ENCODE measurements around the gene PTPRN2. TPM values are rescaled to one million over a fixed set of nuclear protein-coding genes. Genes with fewer than 3 reads are reported as not detected.

PTPRN2 gene
- total and polyA plus RNA-seq, 2 donors from 2014 or later = 4.8 to 6.2 TPM

DNA sequence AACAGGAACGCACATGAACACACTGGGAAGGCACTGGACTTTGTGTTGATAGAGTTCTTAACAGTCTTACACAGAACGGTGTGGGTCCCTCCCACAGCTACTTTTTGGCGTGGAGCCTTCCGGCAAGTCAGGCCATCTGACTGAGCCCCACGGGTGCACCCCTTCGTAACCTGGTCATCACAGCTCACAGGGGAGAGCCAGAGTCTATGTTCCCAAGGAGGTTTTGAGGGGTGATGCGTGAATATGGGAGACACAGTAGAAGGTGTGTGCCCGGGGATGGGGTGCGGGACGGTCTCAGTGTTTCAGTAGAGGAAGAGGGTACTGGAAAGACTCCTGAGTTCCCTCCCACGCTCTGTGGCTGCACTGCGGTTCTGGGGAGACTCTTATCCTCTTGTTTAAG lies 959.2 kb downstream of the PTPRN2 start:
- peaks cover 2% of the 10 kb centered on the region for H3K27me3 ChIP-seq (ENCODE audit: control insufficient read depth, insufficient read depth, low read length)
- no peaks in the 10 kb centered on the region for H3K36me3 ChIP-seq (ENCODE audit: control insufficient read depth in 2 of 3, insufficient read depth in 3 of 3, low read length in 3 of 3)
- no peaks in the 10 kb centered on the region for H3K9me3 ChIP-seq (ENCODE audit: control insufficient read depth in 2 of 3, insufficient read depth in 1 of 3, low read length in 3 of 3)
- DNase-seq = no peak
- no peaks in the 10 kb centered on the region for H3K4me1 ChIP-seq (ENCODE audit: control insufficient read depth in 2 of 3, insufficient read depth in 2 of 3, low read depth in 1 of 3, low read length in 3 of 3)
- no peak overlapping the region for H3K27ac ChIP-seq (ENCODE audit: low read depth in 2 of 2, low read length in 2 of 2)
- intact Hi-C loops (cut with DNase I) = no loop called here
- no peak overlapping the region for H3K4me3 ChIP-seq (ENCODE audit: low read length in 3 of 3)
- no peak overlapping the region for H3K9ac ChIP-seq (ENCODE audit: low read length in 3 of 3)
- no peak for FAIRE-seq
- TF ChIP-seq, protein P1, sequence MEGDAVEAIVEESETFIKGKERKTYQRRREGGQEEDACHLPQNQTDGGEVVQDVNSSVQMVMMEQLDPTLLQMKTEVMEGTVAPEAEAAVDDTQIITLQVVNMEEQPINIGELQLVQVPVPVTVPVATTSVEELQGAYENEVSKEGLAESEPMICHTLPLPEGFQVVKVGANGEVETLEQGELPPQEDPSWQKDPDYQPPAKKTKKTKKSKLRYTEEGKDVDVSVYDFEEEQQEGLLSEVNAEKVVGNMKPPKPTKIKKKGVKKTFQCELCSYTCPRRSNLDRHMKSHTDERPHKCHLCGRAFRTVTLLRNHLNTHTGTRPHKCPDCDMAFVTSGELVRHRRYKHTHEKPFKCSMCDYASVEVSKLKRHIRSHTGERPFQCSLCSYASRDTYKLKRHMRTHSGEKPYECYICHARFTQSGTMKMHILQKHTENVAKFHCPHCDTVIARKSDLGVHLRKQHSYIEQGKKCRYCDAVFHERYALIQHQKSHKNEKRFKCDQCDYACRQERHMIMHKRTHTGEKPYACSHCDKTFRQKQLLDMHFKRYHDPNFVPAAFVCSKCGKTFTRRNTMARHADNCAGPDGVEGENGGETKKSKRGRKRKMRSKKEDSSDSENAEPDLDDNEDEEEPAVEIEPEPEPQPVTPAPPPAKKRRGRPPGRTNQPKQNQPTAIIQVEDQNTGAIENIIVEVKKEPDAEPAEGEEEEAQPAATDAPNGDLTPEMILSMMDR (IDR thresholded peaks at IDR 0.05; ENCODE audit: borderline replicate concordance, extremely low read depth, insufficient read depth) = no peak

DNA sequence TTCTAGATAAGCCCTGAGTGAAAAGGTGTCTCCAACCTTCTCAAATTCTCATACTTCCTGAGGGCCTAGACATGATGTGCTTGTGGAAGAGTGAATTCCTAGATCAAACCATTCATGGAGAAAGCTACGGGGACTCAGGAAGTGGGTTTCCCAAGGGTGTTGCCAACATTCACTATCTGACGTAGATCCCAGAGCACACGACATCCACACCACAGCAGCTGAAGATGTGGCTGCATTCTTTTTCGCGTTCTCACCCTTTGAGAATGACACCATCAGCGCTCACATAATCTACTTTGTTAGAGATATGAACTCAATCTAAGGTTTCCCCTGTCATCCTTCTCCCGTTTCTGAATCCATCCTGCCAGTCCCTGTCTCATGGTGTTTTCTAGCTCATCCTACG lies 960.0 kb downstream of the PTPRN2 start:
- H3K36me3 ChIP-seq (ENCODE audit: control insufficient read depth in 2 of 3, insufficient read depth in 3 of 3, low read length in 3 of 3) = no peaks in the 10 kb centered on the region
- no peak overlapping the region for H3K4me3 ChIP-seq (ENCODE audit: low read length in 3 of 3)
- TF ChIP-seq, protein P1 (IDR thresholded peaks at IDR 0.05; ENCODE audit: borderline replicate concordance, extremely low read depth, insufficient read depth) = no peak
- H3K27ac ChIP-seq (ENCODE audit: low read depth in 2 of 2, low read length in 2 of 2) = no peak overlapping the region
- no peak for DNase-seq
- H3K9me3 ChIP-seq (ENCODE audit: control insufficient read depth in 2 of 3, insufficient read depth in 1 of 3, low read length in 3 of 3) = no peaks in the 10 kb centered on the region
- intact Hi-C loops (cut with DNase I) = no loop called here
- H3K27me3 ChIP-seq (ENCODE audit: control insufficient read depth, insufficient read depth, low read length) = peaks cover 2% of the 10 kb centered on the region
- FAIRE-seq = no peak
- no peak overlapping the region for H3K9ac ChIP-seq (ENCODE audit: low read length in 3 of 3)
- no peaks in the 10 kb centered on the region for H3K4me1 ChIP-seq (ENCODE audit: control insufficient read depth in 2 of 3, insufficient read depth in 2 of 3, low read depth in 1 of 3, low read length in 3 of 3)

DNA sequence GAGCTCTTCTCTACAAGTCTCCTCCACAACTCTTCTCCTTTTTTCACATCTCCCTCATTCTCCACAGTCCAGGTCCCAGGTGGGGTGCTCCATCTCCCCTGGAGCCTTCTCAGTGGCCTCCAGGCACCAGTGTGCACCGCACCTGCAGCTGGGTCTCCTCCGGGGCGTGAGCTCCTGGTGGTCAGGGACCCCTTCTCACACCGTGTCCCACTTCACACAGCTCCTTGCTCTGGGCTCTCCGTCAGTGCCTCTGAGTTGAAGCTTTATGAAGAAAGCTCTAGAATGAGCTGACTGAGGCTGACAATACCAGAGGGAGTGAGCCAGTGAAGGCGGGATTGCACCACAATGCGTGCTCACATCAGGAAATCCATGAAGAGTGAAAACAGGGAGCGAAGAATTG lies 960.6 kb downstream of the PTPRN2 start:
- no peak overlapping the region for H3K4me3 ChIP-seq (ENCODE audit: low read length in 3 of 3)
- intact Hi-C loops (cut with DNase I) = no loop called here
- H3K36me3 ChIP-seq (ENCODE audit: control insufficient read depth in 2 of 3, insufficient read depth in 3 of 3, low read length in 3 of 3) = no peaks in the 10 kb centered on the region
- H3K4me1 ChIP-seq (ENCODE audit: control insufficient read depth in 2 of 3, insufficient read depth in 2 of 3, low read depth in 1 of 3, low read length in 3 of 3) = no peaks in the 10 kb centered on the region
- H3K27me3 ChIP-seq (ENCODE audit: control insufficient read depth, insufficient read depth, low read length) = peaks cover 2% of the 10 kb centered on the region
- DNase-seq (no peak), FAIRE-seq (no peak)
- TF ChIP-seq, protein P1 (IDR thresholded peaks at IDR 0.05; ENCODE audit: borderline replicate concordance, extremely low read depth, insufficient read depth) = no peak
- H3K9me3 ChIP-seq (ENCODE audit: control insufficient read depth in 2 of 3, insufficient read depth in 1 of 3, low read length in 3 of 3) = no peaks in the 10 kb centered on the region
- no peak overlapping the region for H3K27ac ChIP-seq (ENCODE audit: low read depth in 2 of 2, low read length in 2 of 2)
- H3K9ac ChIP-seq (ENCODE audit: low read length in 3 of 3) = no peak overlapping the region

Measured in kidney (tissue), 14 donors.